HG02571 (cell line): ENCODE results near the gene PDGFRB.

Experiments
- ATAC-seq: cut with Tn5 transposase; IDR thresholded peaks from one replicate; pipeline ENCODE4 v1.9.1; 2021; ENCODE audit warnings: mild to moderate bottlenecking, moderate library complexity; ENCODE audit not compliant: unreplicated experiment

PDGFRB gene

DNA sequence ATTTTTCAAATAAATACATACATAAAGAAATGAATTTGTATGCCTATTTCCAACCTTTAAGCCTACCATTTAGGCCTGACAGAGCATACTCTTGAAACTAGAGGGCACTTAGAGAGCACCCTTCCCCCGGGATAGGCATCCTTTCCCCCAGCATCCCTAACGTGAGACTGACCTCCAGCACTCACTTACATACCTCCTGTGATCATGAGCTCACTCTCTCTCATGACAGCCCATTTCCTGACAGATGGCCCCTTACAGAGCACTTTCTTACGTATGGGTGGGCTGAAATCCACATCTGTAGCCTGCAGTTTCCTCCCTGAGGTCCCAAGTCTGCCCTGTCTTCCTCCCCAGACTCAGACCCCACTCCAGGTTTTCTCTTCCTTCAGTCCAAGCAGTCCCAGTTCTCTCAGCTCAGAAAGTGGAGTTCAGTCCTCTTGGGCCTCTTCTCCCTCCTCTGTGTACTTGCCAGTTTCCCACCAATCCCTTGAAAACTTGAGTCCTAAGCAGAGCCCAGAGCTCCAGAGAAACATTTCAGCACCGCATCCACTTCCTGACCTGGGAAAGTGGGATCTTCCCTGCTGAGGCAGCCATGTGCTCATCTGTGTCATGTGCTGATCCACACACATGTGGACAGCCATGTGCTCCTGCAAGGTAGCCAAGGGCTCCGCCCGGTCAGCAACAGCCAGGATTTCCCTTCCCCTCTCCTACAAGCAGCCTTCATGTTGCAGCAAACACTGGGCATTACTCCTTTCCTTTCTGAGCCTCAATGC lies 8.8 kb upstream of the PDGFRB start:
- ATAC-seq, result no peak

DNA sequence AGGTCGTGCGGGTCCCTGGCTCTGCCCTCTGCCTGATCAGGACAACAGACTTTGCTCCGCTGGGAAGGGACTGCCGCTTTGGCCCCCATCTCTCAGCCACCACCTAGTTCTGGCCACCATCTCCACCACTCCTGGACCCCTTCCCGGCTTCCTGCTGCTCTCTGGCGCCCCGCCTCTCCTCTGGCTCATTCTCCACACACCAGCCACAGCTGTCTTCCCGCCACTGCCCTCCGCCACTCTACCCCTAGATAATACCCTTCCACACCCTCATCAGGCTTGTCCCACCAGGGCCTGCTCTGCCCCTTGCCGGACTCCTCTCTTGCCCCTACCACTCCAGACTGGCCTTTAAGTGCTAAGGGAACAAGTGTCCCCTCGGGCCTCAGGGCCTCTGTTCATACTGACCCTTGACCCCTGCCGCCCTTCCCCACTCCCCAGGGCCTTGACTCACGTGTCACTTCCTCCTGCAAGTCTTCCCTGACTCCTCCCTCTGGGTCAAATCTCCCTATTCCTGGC lies 8.0 kb upstream of the PDGFRB start:
- no peak for ATAC-seq

- no peak for ATAC-seq
Observed at GRCh38 chr5:150163035-150163434, 7.4 kb upstream of the PDGFRB start.

DNA sequence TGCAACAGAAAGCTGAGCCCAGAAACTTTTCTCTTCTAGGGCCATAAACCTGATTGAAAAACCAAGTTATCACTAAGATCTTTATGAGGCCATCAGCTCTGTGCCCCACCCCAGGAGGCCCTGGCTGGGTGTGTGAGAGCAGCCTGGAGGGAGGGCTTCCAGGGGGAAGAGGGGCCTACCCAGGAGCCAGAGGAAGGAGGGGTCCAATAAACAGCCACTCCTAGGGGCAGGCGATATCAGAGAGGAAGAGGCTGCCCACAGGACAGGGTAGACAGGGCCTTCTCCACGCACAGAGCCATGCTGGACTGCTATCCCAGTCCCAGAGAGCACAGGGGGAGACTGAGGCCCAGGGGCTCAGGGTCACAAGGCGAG lies 6.5 kb upstream of the PDGFRB start:
- ATAC-seq, result no peak

DNA sequence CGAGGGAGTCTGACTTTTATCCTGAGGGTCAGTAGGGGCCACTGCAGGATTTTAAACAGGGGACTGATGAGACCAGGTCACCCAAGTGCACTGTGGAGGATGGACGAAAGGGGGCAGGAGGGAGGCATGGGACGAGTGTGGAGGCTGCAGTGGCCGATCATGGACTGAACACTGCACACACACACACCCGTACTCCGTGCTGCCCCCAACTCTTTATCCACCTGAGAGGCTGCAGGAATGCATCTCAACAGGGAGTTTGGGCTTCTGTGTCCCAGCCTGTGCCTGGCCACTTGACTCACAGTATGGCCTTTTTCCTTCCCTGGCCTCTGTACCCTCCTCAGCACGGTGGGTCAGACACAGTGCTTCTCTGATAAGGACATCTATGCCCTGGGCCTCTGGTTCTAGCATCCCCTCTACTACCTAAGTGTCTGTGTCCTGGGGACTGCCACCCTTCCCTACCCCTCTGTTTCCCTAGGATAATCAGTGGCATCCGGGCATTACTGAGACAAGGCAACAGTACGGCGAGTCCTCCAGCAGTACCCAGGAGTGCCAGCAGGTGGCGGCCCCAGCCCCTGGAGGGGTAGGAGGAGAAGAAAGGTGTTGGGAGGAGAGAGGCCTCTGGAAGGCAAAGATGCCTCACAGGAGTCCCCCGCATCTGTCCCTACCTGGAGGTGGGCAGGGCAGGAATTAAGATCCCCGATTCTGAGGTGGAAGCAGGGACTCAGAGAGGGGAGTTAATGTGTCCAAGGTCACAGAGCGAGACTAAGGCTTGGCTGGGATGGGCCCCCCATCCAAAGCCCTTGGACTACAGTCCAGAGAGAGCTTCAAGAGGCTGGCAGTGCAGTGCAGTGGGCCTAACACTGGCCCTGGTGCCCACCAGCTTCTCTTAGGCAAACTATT lies 5.8 kb upstream of the PDGFRB start:
- peak; percentile 63 for ATAC-seq

DNA sequence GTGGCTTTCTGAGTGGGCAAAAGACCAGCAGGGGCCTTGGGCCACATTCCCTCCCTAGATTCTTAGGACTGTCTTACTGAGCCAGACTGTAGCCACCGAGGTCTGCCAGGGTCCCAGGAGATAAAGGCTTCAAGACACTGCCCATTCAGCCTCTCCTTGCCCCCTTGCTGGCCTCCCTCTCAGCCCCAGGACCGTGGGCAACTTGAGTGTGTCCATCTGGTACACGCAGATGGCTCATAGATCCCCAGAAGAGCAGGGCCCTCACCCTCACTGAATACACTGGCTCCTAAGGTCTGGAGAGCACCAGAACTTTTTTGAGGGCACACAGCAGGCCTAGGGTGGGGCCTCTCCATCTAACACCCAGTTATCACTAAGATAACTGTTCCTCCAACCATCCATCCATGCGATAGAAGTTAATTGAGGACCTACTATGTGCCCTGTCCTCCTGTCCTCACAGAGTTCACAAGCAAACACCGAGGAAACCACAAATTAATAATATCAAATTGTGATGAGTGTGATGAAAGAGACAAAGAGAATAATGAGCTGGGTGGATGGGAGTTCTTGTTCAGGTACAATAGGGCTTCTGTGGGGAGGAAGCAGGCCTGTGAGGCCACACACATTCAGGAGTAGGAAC lies 4.9 kb upstream of the PDGFRB start:
- ATAC-seq, result no peak

GRCh38 chr5:150159741-150160179 lies 4.1 kb upstream of the PDGFRB start:
- no peak for ATAC-seq

DNA sequence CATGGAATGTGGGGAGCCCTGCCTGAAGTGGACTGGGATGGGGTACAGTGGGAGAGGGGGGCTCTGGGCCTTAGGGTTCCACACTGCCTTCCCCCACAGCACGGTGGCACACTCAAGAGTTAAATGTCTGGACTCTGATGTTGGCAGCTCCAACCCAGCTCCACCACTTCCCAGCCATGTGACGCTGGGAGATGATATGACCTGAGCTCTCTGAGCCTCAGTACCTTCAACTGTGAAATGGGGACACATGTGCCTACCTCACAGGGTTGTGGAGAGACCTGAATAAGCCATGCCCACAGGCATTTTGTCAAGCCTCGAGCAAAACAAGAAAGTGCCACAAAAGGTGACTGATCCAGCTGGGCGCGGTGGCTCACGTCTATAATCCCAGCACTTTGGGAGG lies 3.4 kb upstream of the PDGFRB start:
- no peak for ATAC-seq

DNA sequence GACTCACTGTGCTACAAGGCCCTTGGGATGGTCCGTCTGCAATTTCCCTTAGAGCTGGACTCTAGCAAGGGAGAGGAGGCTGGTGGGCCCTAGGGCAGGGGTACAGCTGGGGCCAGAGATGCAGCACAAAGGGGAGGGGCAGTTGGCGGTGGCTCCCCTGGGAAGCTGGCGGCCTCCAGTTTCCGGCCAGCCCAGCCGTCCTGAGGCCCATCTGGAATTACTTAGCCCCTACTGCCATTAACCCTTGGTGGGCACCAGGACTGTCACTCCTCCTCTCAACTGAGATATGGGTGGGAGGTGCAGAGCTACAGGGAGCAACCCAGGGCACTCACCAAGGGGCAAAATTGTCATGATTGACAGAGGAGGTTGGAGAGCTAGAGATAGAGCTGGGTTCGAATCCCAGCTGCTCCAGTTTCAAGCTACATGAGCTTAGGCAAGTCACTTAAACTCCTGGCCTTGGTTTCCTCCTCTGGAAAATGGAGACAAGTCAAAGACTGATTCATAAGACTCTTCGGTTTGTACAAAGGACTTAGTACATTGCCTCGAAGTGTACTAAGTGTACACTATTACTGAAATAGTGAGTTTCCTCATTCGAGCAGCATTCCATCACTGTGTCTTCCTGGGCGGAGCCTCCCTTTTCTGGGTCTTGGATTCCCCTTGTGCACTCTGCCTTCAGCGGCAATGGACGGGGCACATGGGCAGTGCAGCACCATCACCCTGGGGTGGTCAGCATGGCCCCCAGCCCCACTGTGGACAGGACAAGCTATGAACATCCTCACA lies 2.7 kb upstream of the PDGFRB start:
- no peak for ATAC-seq

GRCh38 chr5:150157168-150157567 lies 1.5 kb upstream of the PDGFRB start:
- ATAC-seq, result no peak

- ATAC-seq, result no peak
Observed at GRCh38 chr5:150156540-150156939, 895 bp upstream of the PDGFRB start.

DNA sequence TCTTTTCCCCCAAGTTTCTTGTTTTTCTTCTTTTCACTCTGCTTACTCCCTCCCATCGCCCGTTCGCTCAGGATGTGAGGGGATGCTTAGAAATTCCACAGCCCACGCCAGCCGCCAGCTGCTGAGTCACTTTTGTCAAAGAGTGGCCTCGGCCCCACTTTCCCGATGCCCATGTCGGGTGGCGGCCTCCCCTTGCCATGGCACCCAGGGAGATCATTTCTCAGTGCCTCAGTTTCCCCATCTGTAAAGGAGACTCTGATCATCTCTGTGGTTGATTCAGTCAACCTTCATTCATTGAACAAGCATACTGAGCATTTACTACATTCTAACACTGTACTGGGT lies 353 bp upstream of the PDGFRB start:
- no peak for ATAC-seq

GRCh38 chr5:150154618-150155128 lies 972 bp downstream of the PDGFRB start:
- no peak for ATAC-seq

GRCh38 chr5:150153957-150154617 lies 1.6 kb downstream of the PDGFRB start:
- ATAC-seq, result no peak

GRCh38 chr5:150153483-150153882 lies 2.2 kb downstream of the PDGFRB start:
- no peak for ATAC-seq

DNA sequence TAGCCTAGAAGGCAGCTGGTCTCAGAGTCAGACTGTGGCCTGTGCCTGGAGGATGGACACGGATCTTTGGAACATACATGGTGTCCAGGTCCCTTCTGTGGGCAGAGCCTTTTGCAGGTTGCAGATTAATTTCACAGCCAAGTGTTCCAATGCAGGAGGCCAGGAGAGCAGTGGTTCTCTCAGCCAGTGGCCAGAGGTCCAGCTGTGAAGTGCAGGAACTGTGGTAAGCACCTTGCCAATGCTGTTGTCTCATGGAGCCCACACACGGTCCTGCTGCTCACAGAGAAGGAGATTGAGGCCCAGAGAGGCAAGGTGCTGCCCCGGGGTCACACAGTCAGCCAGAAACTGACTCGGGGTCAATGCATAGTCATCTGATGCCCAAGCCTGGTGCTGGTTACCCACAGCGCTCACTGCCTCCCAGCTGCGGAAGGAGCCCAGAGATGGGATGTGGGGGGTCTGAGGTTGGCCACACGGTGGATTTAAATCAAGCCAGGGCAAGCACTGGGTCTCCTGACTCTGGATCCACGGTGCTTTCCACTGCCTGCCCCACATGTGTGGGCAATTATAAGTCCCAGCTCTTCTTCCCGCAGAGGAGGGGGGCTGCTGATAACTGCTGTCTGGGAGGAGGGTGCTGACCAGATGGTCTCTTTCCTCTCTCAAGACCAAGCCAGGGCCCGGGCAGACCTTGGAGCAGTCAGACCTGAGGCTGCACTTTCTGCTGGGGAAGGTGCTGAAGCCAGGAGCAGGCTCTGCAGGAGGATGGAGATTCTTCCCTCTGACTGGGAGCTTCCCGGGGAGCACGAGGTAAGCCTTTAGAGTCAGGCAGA lies 2.8 kb downstream of the PDGFRB start:
- ATAC-seq, result no peak

DNA sequence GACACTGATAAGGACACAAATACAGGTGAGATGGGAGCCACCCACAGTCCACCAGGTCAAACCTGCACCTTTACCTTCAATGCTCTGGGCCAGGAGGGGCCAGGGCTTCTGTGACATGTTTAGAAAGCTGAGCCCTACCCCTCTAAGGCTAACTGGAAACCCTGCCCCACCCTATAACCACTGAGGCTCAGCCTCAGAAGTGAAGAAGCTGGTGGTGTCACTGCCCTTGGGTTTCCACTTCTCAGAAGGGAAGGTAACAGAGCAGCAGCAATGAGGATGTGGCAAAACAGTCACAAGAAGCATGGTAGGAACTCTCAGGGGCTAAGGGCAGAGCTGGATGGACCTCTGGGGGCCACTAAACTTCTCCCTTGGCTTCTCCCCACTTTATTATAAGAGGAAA lies 6.0 kb downstream of the PDGFRB start:
- ATAC-seq, result no peak

GRCh38 chr5:150148117-150148927 lies 7.3 kb downstream of the PDGFRB start:
- ATAC-seq, result no peak
